Prostate gland (tissue), 2 donors: ENCODE measurements around the gene ADARB1.

Source experiments
- CTCF ChIP-seq, 4 experiments: fragments of 200-600 bp in 2 of 4; fragments of 450-650 bp in 2 of 4; sonication (generic) in 2 of 4; IDR thresholded peaks; 1 replicate in 3 of 4; 2 replicates in 1 of 4; pipeline ENCODE4 v1.5.1; 2016 to 2019; ENCODE audit warnings: antibody characterized with exemption in 4 of 4, mild to moderate bottlenecking in 2 of 4, moderate library complexity in 2 of 4
- POLR2A ChIP-seq: fragments of 450-650 bp; IDR thresholded peaks from one replicate; pipeline ENCODE4 v1.6.1; 2016; ENCODE audit warnings: antibody characterized with exemption, mild to moderate bottlenecking

DNA sequence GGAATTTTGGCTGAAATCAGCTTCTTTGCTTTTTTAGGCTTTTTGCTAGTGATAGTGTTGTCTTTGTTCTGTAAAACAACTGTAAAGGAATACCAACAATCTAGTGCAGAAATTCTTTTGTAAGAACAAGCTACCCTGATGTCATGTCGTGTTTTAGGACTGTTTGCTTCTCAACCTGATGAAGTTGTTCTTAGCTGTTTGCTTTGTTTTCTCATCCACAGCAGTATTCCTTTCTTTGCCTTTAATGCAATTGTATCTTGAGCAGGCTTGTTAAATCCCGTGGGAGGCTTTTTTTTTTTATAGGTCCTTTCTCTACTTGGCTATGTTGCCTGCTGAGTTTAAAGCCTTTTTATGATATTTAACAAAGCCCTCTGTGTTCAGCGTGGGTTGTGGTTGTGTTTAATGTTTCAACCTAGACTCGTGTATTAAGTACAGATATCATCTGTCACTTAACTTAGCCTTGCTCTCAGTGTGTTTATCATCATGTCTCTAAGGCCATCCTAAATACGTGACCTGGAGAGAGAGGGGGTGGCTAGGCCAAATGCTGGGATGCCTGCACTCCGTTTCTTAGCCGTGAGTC, 31.6 kb downstream of the ADARB1 start:
- TF ChIP-seq CTCF (IDR thresholded peaks at IDR 0.05) = no peak
- TF ChIP-seq POLR2A = no peak
